SU-DHL-6 (cell line): ENCODE measurements around the gene RIMBP2.

ENCODE experiments used
- H2AFZ ChIP-seq: fragments of 200-600 bp; sonication (generic); 2 replicates; pipeline ENCODE4 v1.6.1; 2014; ENCODE audit warnings: low read depth, mild to moderate bottlenecking, moderate library complexity, mixed read lengths, antibody characterized with exemption, low read length; ENCODE audit not compliant: severe bottlenecking
- H3F3A ChIP-seq: fragments of 200-600 bp; shearing (Covaris generic); 2 replicates; pipeline ENCODE4 v1.6.0; 2016; ENCODE audit warnings: antibody characterized with exemption, mild to moderate bottlenecking; ENCODE audit not compliant: insufficient read depth
- H3K27ac ChIP-seq: fragments of 200-600 bp; sonication (generic); 2 replicates; pipeline ENCODE4 v1.5.1; 2016; ENCODE audit warnings: low read depth, mild to moderate bottlenecking, low read length, moderate library complexity, mixed read lengths
- H3K27me3 ChIP-seq: fragments of 200-600 bp; sonication (generic), shearing (Covaris generic); 2 replicates; pipeline ENCODE4 v1.6.0; 2014; ENCODE audit warnings: mild to moderate bottlenecking, low read length
- H3K36me3 ChIP-seq: fragments of 200-600 bp; sonication (generic); 2 replicates; pipeline ENCODE4 v1.6.1; 2014; ENCODE audit warnings: mild to moderate bottlenecking, low read length, mixed read lengths
- H3K4me2 ChIP-seq: fragments of 300-600, 200-600 bp; shearing (Covaris generic), sonication (generic); 2 replicates; pipeline ENCODE4 v1.6.0; 2014; ENCODE audit warnings: low read length, low read depth, mild to moderate bottlenecking; ENCODE audit not compliant: poor library complexity, severe bottlenecking
- H3K4me3 ChIP-seq: fragments of 200-600 bp; sonication (generic); 2 replicates; pipeline ENCODE4 v1.5.1; 2014; ENCODE audit warnings: antibody characterized with exemption, low read length, mild to moderate bottlenecking, mixed read lengths; ENCODE audit not compliant: insufficient read depth, poor library complexity, severe bottlenecking
- H3K79me2 ChIP-seq: fragments of 200-600 bp; sonication (generic); 2 replicates; pipeline ENCODE4 v1.6.1; 2014; ENCODE audit warnings: mild to moderate bottlenecking, low read length, moderate library complexity; ENCODE audit not compliant: insufficient read depth
- H3K9ac ChIP-seq: fragments of 200-600 bp; sonication (generic); 2 replicates; pipeline ENCODE4 v1.7.0; 2014; ENCODE audit warnings: mild to moderate bottlenecking, low read length
- H3K9me2 ChIP-seq: fragments of 200-600 bp; sonication (generic); replicated peaks from 2 replicates; pipeline ENCODE4 v1.6.1; 2014; ENCODE audit warnings: low read length; ENCODE audit not compliant: insufficient read depth
- H3K9me3 ChIP-seq: fragments of 200-600 bp; sonication (generic); 2 replicates; pipeline ENCODE4 v1.6.1; 2014; ENCODE audit warnings: low read length, mixed read lengths; ENCODE audit not compliant: insufficient read depth
- H4K20me1 ChIP-seq: fragments of 200-600 bp; sonication (generic); 2 replicates; pipeline ENCODE4 v1.6.1; 2014; ENCODE audit warnings: low read depth, mild to moderate bottlenecking, antibody characterized with exemption, low read length, moderate library complexity, mixed read lengths
- EZH2phosphoT487 ChIP-seq: fragments of 200-600 bp; sonication (generic), shearing (Covaris generic); conservative IDR thresholded peaks from 2 replicates; pipeline ENCODE4 v1.6.1; 2018; ENCODE audit warnings: mild to moderate bottlenecking, antibody characterized with exemption, low read length, moderate library complexity, mixed read lengths
- TF ChIP-seq, protein P1 (sequence below): fragments of 200-600 bp; sonication (generic); IDR thresholded peaks from one replicate; pipeline ENCODE4 v1.5.1; 2017; ENCODE audit warnings: antibody characterized with exemption, mild to moderate bottlenecking, low read length, moderate library complexity; ENCODE audit not compliant: insufficient read depth, poor library complexity, severe bottlenecking

The RIMBP2 gene

DNA sequence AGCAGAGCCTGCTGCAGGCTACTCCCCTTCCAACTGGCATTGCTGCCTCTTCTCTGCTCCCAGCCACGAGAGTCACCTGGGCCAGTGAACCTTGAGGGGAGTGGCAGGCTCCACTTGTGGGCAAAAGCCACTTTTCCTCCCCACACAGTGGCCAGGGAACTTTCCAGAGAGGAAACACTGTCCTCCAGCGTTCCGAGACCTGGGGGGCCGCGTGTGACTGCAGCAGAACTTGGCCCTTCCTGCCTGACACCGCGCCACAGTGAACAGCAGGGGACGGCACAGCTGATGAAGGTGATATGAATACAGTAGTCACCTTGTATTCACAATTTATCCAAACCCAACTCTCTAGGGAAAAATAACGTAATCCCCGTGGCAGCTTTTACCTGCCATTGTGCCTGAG, 263.6 kb downstream of the RIMBP2 start:
- no peak for TF ChIP-seq EZH2phosphoT487
- TF ChIP-seq, protein P1, sequence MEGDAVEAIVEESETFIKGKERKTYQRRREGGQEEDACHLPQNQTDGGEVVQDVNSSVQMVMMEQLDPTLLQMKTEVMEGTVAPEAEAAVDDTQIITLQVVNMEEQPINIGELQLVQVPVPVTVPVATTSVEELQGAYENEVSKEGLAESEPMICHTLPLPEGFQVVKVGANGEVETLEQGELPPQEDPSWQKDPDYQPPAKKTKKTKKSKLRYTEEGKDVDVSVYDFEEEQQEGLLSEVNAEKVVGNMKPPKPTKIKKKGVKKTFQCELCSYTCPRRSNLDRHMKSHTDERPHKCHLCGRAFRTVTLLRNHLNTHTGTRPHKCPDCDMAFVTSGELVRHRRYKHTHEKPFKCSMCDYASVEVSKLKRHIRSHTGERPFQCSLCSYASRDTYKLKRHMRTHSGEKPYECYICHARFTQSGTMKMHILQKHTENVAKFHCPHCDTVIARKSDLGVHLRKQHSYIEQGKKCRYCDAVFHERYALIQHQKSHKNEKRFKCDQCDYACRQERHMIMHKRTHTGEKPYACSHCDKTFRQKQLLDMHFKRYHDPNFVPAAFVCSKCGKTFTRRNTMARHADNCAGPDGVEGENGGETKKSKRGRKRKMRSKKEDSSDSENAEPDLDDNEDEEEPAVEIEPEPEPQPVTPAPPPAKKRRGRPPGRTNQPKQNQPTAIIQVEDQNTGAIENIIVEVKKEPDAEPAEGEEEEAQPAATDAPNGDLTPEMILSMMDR, result no peak
- no peak overlapping the region for H3K9ac ChIP-seq
- no peaks in the 10 kb centered on the region for H3K27me3 ChIP-seq
- no peak overlapping the region for H2AFZ ChIP-seq
- H3K9me2 ChIP-seq, result no peaks in the 10 kb centered on the region
- H4K20me1 ChIP-seq, result no peaks in the 10 kb centered on the region
- H3K4me2 ChIP-seq, result no peak overlapping the region
- no peaks in the 10 kb centered on the region for H3K9me3 ChIP-seq
- no peaks in the 10 kb centered on the region for H3K36me3 ChIP-seq
- no peaks in the 10 kb centered on the region for H3F3A ChIP-seq
- no peak overlapping the region for H3K4me3 ChIP-seq
- no peaks in the 10 kb centered on the region for H3K79me2 ChIP-seq
- no peak overlapping the region for H3K27ac ChIP-seq

- H3K9me3 ChIP-seq, result no peaks in the 10 kb centered on the region
- H3K9me2 ChIP-seq, result no peaks in the 10 kb centered on the region
- H3K9ac ChIP-seq, result no peak overlapping the region
- no peak overlapping the region for H3K4me2 ChIP-seq
- H3K27me3 ChIP-seq, result no peaks in the 10 kb centered on the region
- no peaks in the 10 kb centered on the region for H4K20me1 ChIP-seq
- no peak for TF ChIP-seq EZH2phosphoT487
- TF ChIP-seq, protein P1, result no peak
- no peak overlapping the region for H3K4me3 ChIP-seq
- no peaks in the 10 kb centered on the region for H3K36me3 ChIP-seq
- no peak overlapping the region for H3K27ac ChIP-seq
- H2AFZ ChIP-seq, result no peak overlapping the region
- H3F3A ChIP-seq, result no peaks in the 10 kb centered on the region
- no peaks in the 10 kb centered on the region for H3K79me2 ChIP-seq
Observed at GRCh38 chr12:130451001-130451930, 264.8 kb downstream of the RIMBP2 start.

DNA sequence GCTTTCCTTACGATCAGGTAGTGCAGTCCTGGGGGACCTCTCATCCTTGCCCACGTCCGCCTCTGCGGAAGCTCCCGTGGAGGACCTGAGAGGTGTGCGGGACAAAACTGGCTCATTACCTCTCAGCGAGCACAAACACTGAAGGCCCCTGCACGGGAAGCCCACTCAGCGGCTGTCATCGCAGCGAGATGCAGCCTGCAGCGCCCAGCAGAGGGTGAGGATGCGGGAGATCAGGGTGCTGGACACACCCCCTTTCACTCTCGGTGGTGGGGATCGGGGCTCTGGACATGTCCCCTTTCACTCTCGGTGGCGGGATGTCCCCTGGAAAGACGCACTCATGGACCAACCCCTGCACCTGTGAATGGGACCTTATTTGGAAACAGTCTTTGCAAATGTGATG, 266.8 kb downstream of the RIMBP2 start:
- no peaks in the 10 kb centered on the region for H4K20me1 ChIP-seq
- H3K36me3 ChIP-seq, result no peaks in the 10 kb centered on the region
- no peaks in the 10 kb centered on the region for H3K79me2 ChIP-seq
- no peak overlapping the region for H3K9ac ChIP-seq
- H3F3A ChIP-seq, result no peaks in the 10 kb centered on the region
- no peak overlapping the region for H3K4me2 ChIP-seq
- no peak for TF ChIP-seq EZH2phosphoT487
- TF ChIP-seq, protein P1, result no peak
- no peak overlapping the region for H2AFZ ChIP-seq
- no peak overlapping the region for H3K4me3 ChIP-seq
- no peak overlapping the region for H3K27ac ChIP-seq
- no peaks in the 10 kb centered on the region for H3K9me3 ChIP-seq
- H3K27me3 ChIP-seq, result no peaks in the 10 kb centered on the region
- H3K9me2 ChIP-seq, result no peaks in the 10 kb centered on the region
